DMS79 (cell line): Measurements from ENCODE around the gene DYRK1A.
"Not testable (repeated sequence)": the region's sequence is repeated elsewhere in the genome, so short reads cannot be mapped to it uniquely, and the experiment has no call there.

ENCODE experiments used
- DNase-seq: peaks from one replicate; lab custom pipeline; 2025; lab: John Stamatoyannopoulos, UW

DYRK1A gene

GRCh38 chr21:37484535-37485474 is 118.2 kb downstream of the DYRK1A start:
- DNase-seq, result no peak

GRCh38 chr21:37489553-37489952 is 123.0 kb downstream of the DYRK1A start:
- DNase-seq, result no peak

GRCh38 chr21:37490084-37490483 is 123.5 kb downstream of the DYRK1A start:
- no peak for DNase-seq

GRCh38 chr21:37496972-37497371 is 130.4 kb downstream of the DYRK1A start:
- DNase-seq, result no peak

GRCh38 chr21:37498664-37499063 is 132.1 kb downstream of the DYRK1A start:
- DNase-seq, result no peak

GRCh38 chr21:37502947-37503346 is 136.4 kb downstream of the DYRK1A start:
- no peak for DNase-seq

GRCh38 chr21:37503848-37504467 is 137.4 kb downstream of the DYRK1A start:
- DNase-seq, result no peak

GRCh38 chr21:37505963-37506362 is 139.4 kb downstream of the DYRK1A start:
- DNase-seq, result no peak

GRCh38 chr21:37507716-37508115 is 141.1 kb downstream of the DYRK1A start:
- DNase-seq, result no peak

GRCh38 chr21:37508341-37508740 is 141.8 kb downstream of the DYRK1A start:
- no peak for DNase-seq

GRCh38 chr21:37509802-37510393 is 143.3 kb downstream of the DYRK1A start:
- no peak for DNase-seq

- DNase-seq, result no peak
Measured at GRCh38 chr21:37511848-37512247, 145.3 kb downstream of the DYRK1A start.

GRCh38 chr21:37513383-37513782 is 146.8 kb downstream of the DYRK1A start:
- DNase-seq, result no peak

GRCh38 chr21:37514038-37514667 is 147.6 kb downstream of the DYRK1A start:
- DNase-seq, result no peak

- DNase-seq, result no peak
Measured at GRCh38 chr21:37516998-37517397, 150.4 kb downstream of the DYRK1A start.

GRCh38 chr21:37520801-37521200 is 154.2 kb downstream of the DYRK1A start:
- DNase-seq, result no peak

GRCh38 chr21:37521658-37522057 is 155.1 kb downstream of the DYRK1A start:
- no peak for DNase-seq

GRCh38 chr21:37522641-37523295 is 156.2 kb downstream of the DYRK1A start:
- no peak for DNase-seq

- DNase-seq, result not testable (repeated sequence)
Measured at GRCh38 chr21:37524944-37525343, 158.4 kb downstream of the DYRK1A start.

GRCh38 chr21:37525810-37526209 is 159.2 kb downstream of the DYRK1A start:
- DNase-seq, result no peak

GRCh38 chr21:37527103-37527502 is 160.5 kb downstream of the DYRK1A start:
- no peak for DNase-seq

- no peak for DNase-seq
Measured at GRCh38 chr21:37527716-37528115, 161.1 kb downstream of the DYRK1A start.
